Measurements from ENCODE around the gene TERB1. TPM values are rescaled to one million over a fixed set of nuclear protein-coding genes. Genes with fewer than 3 reads are reported as not detected.

The TERB1 gene
- total RNA-seq, 1 donor from 2014 or later: 0.34 TPM

DNA sequence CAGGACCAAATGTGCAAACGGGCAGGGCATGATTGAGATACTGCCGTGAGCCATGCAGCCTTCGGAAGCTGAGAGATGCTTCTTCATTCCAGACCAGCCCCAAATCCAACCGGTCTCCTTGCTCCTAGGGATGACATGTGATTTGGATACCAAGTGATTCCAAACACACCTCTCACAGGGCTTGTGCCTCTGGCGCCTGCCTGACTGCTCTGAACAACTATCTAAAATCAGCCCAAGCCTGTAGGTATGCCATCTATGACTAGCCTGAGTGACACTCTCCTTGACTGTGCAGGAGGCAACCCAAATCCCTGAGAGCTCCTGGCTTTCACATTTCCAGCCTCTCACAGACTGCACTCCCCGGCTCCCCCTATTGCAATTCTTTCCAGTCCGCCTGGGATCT is 70.3 kb downstream of the TERB1 start:
- Mint-ChIP-seq H3K36me3 (ENCODE audit: low read depth) (peaks cover 67% of the 10 kb centered on the region), H3K9me3 (no peaks in the 10 kb centered on the region), H3K27ac (no peak overlapping the region)

GRCh38 chr16:66728804-66729203 is 72.6 kb downstream of the TERB1 start:
- H3K4me1 Mint-ChIP-seq (ENCODE audit: low read depth): peaks cover 1% of the 10 kb centered on the region
- no peak for DNase-seq (ENCODE audit: low spot score)
- peaks cover 64% of the 10 kb centered on the region for H3K36me3 Mint-ChIP-seq (ENCODE audit: low read depth)
- no peak overlapping the region for H3K27ac Mint-ChIP-seq
- intact Hi-C loops (cut with micrococcal nuclease): loop anchor here (5.0 kb wide), 2 partner anchors 138 to 322 kb away; no protein-coding TSS in a partner anchor
- no peaks in the 10 kb centered on the region for H3K9me3 Mint-ChIP-seq
- no peak overlapping the region for H3K4me3 Mint-ChIP-seq (ENCODE audit: low read depth)
- H3K27me3 Mint-ChIP-seq (ENCODE audit: low read depth): no peaks in the 10 kb centered on the region

More for the DNA sequence above, 70.3 kb downstream of the TERB1 start:
- DNase-seq (ENCODE audit: low spot score): no peak
- intact Hi-C loops (cut with micrococcal nuclease): no loop called here
- Mint-ChIP-seq H3K27me3 (ENCODE audit: low read depth) (no peaks in the 10 kb centered on the region), H3K4me3 (ENCODE audit: low read depth) (no peak overlapping the region), H3K4me1 (ENCODE audit: low read depth) (peaks cover 1% of the 10 kb centered on the region)

GRCh38 chr16:66728117-66728787 is 73.1 kb downstream of the TERB1 start:
- no peaks in the 10 kb centered on the region for H3K27me3 Mint-ChIP-seq (ENCODE audit: low read depth)
- intact Hi-C loops (cut with micrococcal nuclease): loop anchor here (5.0 kb wide), 2 partner anchors 139 to 321 kb away; no protein-coding TSS in a partner anchor
- H3K9me3 Mint-ChIP-seq: no peaks in the 10 kb centered on the region
- H3K36me3 Mint-ChIP-seq (ENCODE audit: low read depth): peaks cover 65% of the 10 kb centered on the region
- DNase-seq (ENCODE audit: low spot score): no peak
- H3K27ac Mint-ChIP-seq: peak overlapping the region; percentile 15
- peaks cover 1% of the 10 kb centered on the region for H3K4me1 Mint-ChIP-seq (ENCODE audit: low read depth)
- H3K4me3 Mint-ChIP-seq (ENCODE audit: low read depth): no peak overlapping the region

GRCh38 chr16:66720766-66721165 is 80.6 kb downstream of the TERB1 start:
- H3K27me3 Mint-ChIP-seq (ENCODE audit: low read depth): no peaks in the 10 kb centered on the region
- H3K4me3 Mint-ChIP-seq (ENCODE audit: low read depth): no peak overlapping the region
- peaks cover 36% of the 10 kb centered on the region for H3K36me3 Mint-ChIP-seq (ENCODE audit: low read depth)
- no peaks in the 10 kb centered on the region for H3K4me1 Mint-ChIP-seq (ENCODE audit: low read depth)
- intact Hi-C loops (cut with micrococcal nuclease): no loop called here
- no peak overlapping the region for H3K27ac Mint-ChIP-seq
- no peak for DNase-seq (ENCODE audit: low spot score)
- H3K9me3 Mint-ChIP-seq: no peaks in the 10 kb centered on the region

DNA sequence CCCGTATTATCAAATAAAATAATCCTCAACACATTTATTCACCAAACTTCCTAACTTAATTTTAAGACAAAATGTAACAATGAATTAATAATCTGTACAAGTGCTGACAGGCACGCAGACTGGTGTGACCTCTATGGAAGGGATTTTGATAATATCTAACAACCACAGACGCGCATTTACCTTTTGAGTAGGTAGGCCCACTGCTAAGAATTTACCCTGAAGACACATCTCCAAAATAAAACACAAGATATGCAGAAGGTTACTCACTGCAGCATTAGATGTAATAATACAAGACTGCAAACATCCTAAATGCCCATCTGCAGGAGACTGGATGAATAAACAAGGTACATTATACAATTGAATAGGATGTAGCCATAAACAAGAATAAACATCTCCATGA is 82.1 kb downstream of the TERB1 start:
- H3K4me3 Mint-ChIP-seq (ENCODE audit: low read depth): no peak overlapping the region
- H3K9me3 Mint-ChIP-seq: no peaks in the 10 kb centered on the region
- peaks cover 27% of the 10 kb centered on the region for H3K36me3 Mint-ChIP-seq (ENCODE audit: low read depth)
- H3K4me1 Mint-ChIP-seq (ENCODE audit: low read depth): no peaks in the 10 kb centered on the region
- intact Hi-C loops (cut with micrococcal nuclease): no loop called here
- H3K27me3 Mint-ChIP-seq (ENCODE audit: low read depth): no peaks in the 10 kb centered on the region
- no peak overlapping the region for H3K27ac Mint-ChIP-seq
- no peak for DNase-seq (ENCODE audit: low spot score)

- Mint-ChIP-seq H3K4me1 (ENCODE audit: low read depth) (no peaks in the 10 kb centered on the region), H3K4me3 (ENCODE audit: low read depth) (no peak overlapping the region), H3K36me3 (ENCODE audit: low read depth) (peaks cover 14% of the 10 kb centered on the region), H3K27me3 (ENCODE audit: low read depth) (no peaks in the 10 kb centered on the region), H3K9me3 (no peaks in the 10 kb centered on the region), H3K27ac (no peak overlapping the region)
- DNase-seq (ENCODE audit: low spot score): no peak
- intact Hi-C loops (cut with micrococcal nuclease): no loop called here
Measured at GRCh38 chr16:66717776-66718175, 83.6 kb downstream of the TERB1 start.

DNA sequence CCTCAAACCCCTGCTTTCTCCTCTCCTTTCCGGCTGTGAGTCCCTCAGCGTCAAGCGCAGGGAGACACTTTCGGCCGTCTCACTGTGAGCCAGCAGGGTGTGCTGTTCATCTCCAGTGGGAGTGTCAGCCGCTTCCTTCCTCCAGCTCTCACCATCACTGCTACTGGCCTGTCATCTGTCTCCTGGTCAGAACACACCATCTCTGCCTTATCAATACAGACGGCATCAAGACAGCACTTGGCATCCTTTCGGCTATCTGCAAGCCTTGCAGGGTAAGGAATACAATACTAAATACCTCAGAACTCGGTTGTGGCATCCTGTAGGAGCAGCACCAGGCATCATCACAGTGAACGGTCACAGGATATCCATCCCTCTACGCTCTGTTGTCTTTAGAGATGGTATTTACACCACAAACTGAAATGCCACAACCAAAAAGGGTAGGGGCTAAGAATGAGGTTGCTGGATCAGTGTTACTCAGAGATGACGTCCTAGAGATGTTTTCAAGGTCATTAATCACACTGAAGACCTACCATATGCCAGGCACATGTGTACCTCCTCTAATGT is 84.2 kb downstream of the TERB1 start:
- H3K27me3 Mint-ChIP-seq (ENCODE audit: low read depth): peaks cover 3% of the 10 kb centered on the region
- no peaks in the 10 kb centered on the region for H3K4me1 Mint-ChIP-seq (ENCODE audit: low read depth)
- intact Hi-C loops (cut with micrococcal nuclease): no loop called here
- no peak for DNase-seq (ENCODE audit: low spot score)
- H3K9me3 Mint-ChIP-seq: no peaks in the 10 kb centered on the region
- no peak overlapping the region for H3K4me3 Mint-ChIP-seq (ENCODE audit: low read depth)
- peaks cover 10% of the 10 kb centered on the region for H3K36me3 Mint-ChIP-seq (ENCODE audit: low read depth)
- H3K27ac Mint-ChIP-seq: no peak overlapping the region

GRCh38 chr16:66714654-66715307 is 86.6 kb downstream of the TERB1 start:
- intact Hi-C loops (cut with micrococcal nuclease): no loop called here
- no peak overlapping the region for H3K4me3 Mint-ChIP-seq (ENCODE audit: low read depth)
- no peaks in the 10 kb centered on the region for H3K9me3 Mint-ChIP-seq
- peaks cover 3% of the 10 kb centered on the region for H3K36me3 Mint-ChIP-seq (ENCODE audit: low read depth)
- no peaks in the 10 kb centered on the region for H3K4me1 Mint-ChIP-seq (ENCODE audit: low read depth)
- H3K27me3 Mint-ChIP-seq (ENCODE audit: low read depth): peaks cover 3% of the 10 kb centered on the region
- DNase-seq (ENCODE audit: low spot score): no peak
- H3K27ac Mint-ChIP-seq: no peak overlapping the region

GRCh38 chr16:66714062-66714461 is 87.3 kb downstream of the TERB1 start:
- no peaks in the 10 kb centered on the region for H3K4me1 Mint-ChIP-seq (ENCODE audit: low read depth)
- intact Hi-C loops (cut with micrococcal nuclease): no loop called here
- peaks cover 3% of the 10 kb centered on the region for H3K27me3 Mint-ChIP-seq (ENCODE audit: low read depth)
- H3K27ac Mint-ChIP-seq: no peak overlapping the region
- H3K9me3 Mint-ChIP-seq: no peaks in the 10 kb centered on the region
- peaks cover under 1% of the 10 kb centered on the region for H3K36me3 Mint-ChIP-seq (ENCODE audit: low read depth)
- H3K4me3 Mint-ChIP-seq (ENCODE audit: low read depth): no peak overlapping the region
- DNase-seq (ENCODE audit: low spot score): no peak

DNA sequence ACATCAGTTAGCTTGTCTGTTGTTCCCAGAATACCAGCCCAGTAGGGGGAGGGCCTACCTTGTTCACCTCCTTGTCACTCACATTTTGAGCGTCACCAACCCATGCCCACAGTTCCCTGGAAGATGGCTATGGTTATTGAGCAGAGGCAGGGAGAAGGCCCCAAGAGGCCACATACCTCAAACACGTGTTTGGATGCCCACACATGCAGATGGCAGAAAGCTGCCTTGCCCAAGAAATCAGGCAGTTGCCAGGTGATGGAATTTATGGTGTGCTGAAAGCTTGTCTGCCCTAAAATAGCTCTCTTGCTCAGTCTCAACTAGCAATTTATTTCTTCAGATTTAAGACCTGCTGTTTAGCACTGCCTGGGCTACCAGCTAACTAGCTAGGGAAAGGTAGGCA is 88.3 kb downstream of the TERB1 start:
- H3K9me3 Mint-ChIP-seq: no peaks in the 10 kb centered on the region
- intact Hi-C loops (cut with micrococcal nuclease): no loop called here
- no peak for DNase-seq (ENCODE audit: low spot score)
- H3K27me3 Mint-ChIP-seq (ENCODE audit: low read depth): peaks cover 7% of the 10 kb centered on the region
- H3K27ac Mint-ChIP-seq: no peak overlapping the region
- H3K4me3 Mint-ChIP-seq (ENCODE audit: low read depth): no peak overlapping the region
- H3K36me3 Mint-ChIP-seq (ENCODE audit: low read depth): no peaks in the 10 kb centered on the region
- no peaks in the 10 kb centered on the region for H3K4me1 Mint-ChIP-seq (ENCODE audit: low read depth)

GRCh38 chr16:66712512-66712911 is 88.9 kb downstream of the TERB1 start:
- peaks cover 9% of the 10 kb centered on the region for H3K27me3 Mint-ChIP-seq (ENCODE audit: low read depth)
- DNase-seq (ENCODE audit: low spot score): no peak
- H3K4me3 Mint-ChIP-seq (ENCODE audit: low read depth): no peak overlapping the region
- intact Hi-C loops (cut with micrococcal nuclease): no loop called here
- no peaks in the 10 kb centered on the region for H3K4me1 Mint-ChIP-seq (ENCODE audit: low read depth)
- no peak overlapping the region for H3K27ac Mint-ChIP-seq
- no peaks in the 10 kb centered on the region for H3K36me3 Mint-ChIP-seq (ENCODE audit: low read depth)
- H3K9me3 Mint-ChIP-seq: no peaks in the 10 kb centered on the region

- Mint-ChIP-seq H3K36me3 (ENCODE audit: low read depth) (no peaks in the 10 kb centered on the region), H3K27ac (no peak overlapping the region), H3K27me3 (ENCODE audit: low read depth) (peaks cover 10% of the 10 kb centered on the region), H3K4me1 (ENCODE audit: low read depth) (no peaks in the 10 kb centered on the region), H3K9me3 (no peaks in the 10 kb centered on the region), H3K4me3 (ENCODE audit: low read depth) (no peak overlapping the region)
- intact Hi-C loops (cut with micrococcal nuclease): no loop called here
- DNase-seq (ENCODE audit: low spot score): no peak
Measured at GRCh38 chr16:66711581-66711980, 89.8 kb downstream of the TERB1 start.

DNA sequence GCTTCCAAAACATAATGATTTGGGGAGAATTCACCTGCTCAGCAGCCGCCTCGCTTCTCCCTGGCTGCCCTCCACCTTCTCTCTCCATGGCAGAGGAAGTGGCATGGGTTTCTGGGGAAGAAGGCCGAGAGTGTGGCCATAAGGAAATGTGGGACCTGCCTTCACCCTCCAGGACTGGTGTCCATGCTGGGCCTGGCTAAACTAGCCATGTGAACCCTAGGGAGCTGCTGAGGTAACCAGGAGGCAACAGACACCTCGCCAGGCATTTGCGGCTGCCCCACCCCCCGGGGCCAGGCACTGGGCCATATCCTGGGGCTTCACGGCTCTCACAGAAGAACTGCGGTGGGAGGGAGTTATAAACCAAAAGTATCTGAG is 94.9 kb downstream of the TERB1 start:
- Mint-ChIP-seq H3K27ac (no peak overlapping the region), H3K36me3 (ENCODE audit: low read depth) (no peaks in the 10 kb centered on the region), H3K27me3 (ENCODE audit: low read depth) (peaks cover 13% of the 10 kb centered on the region), H3K9me3 (no peaks in the 10 kb centered on the region), H3K4me3 (ENCODE audit: low read depth) (no peak overlapping the region), H3K4me1 (ENCODE audit: low read depth) (no peaks in the 10 kb centered on the region)
- no peak for DNase-seq (ENCODE audit: low spot score)
- intact Hi-C loops (cut with micrococcal nuclease): no loop called here
